OCI-LY3 (cell line): ENCODE data around the gene C1orf21.

ENCODE experiments used
- H2AFZ ChIP-seq: fragments of 200-600, 300-600 bp; shearing (Covaris generic); 2 replicates; pipeline ENCODE4 v1.6.0; 2014; ENCODE audit warnings: antibody characterized with exemption, low read depth, low read length
- H3K27ac ChIP-seq: fragments of 200-600, 300-600 bp; sonication (generic); 2 replicates; pipeline ENCODE4 v1.5.1; 2014; ENCODE audit warnings: mild to moderate bottlenecking, low read length, moderate library complexity, mixed read lengths
- H3K27me3 ChIP-seq: fragments of 200-600, 300-600 bp; sonication (generic); 2 replicates; pipeline ENCODE4 v1.6.1; 2014; ENCODE audit warnings: low read depth, low read length, mixed read lengths
- H3K36me3 ChIP-seq: fragments of 200-600, 300-600 bp; sonication (generic); replicated peaks from 2 replicates; pipeline ENCODE3; 2014; ENCODE audit warnings: low read depth, low read length, mixed read lengths
- H3K4me1 ChIP-seq: fragments of 300-600, 200-600 bp; sonication (generic); 2 replicates; pipeline ENCODE4 v1.6.1; 2014; ENCODE audit warnings: low read length, mixed read lengths
- H3K4me2 ChIP-seq: fragments of 200-600, 300-600 bp; sonication (generic); 2 replicates; pipeline ENCODE4 v1.6.1; 2014; ENCODE audit warnings: low read length, mixed read lengths
- H3K4me3 ChIP-seq: fragments of 300-600, 200-600 bp; sonication (generic); 2 replicates; pipeline ENCODE4 v1.5.1; 2014; ENCODE audit warnings: antibody characterized with exemption, mild to moderate bottlenecking, low read length, moderate library complexity
- H3K79me2 ChIP-seq: fragments of 300-600, 200-600 bp; shearing (Covaris generic); 2 replicates; pipeline ENCODE4 v1.6.1; 2014; ENCODE audit warnings: mild to moderate bottlenecking, low read length, mixed read lengths
- H3K9ac ChIP-seq: fragments of 300-600, 200-600 bp; shearing (Covaris generic); 2 replicates; pipeline ENCODE4 v1.6.0; 2014; ENCODE audit warnings: mild to moderate bottlenecking, low read length, moderate library complexity
- H3K9me3 ChIP-seq: fragments of 200-600, 300-600 bp; shearing (Covaris generic); 2 replicates; pipeline ENCODE4 v1.6.1; 2014; ENCODE audit warnings: low read length, mixed read lengths; ENCODE audit not compliant: insufficient read depth
- H4K20me1 ChIP-seq: fragments of 200-600, 300-600 bp; sonication (generic); 2 replicates; pipeline ENCODE4 v1.6.1; 2016; ENCODE audit warnings: low read length, mixed read lengths; ENCODE audit not compliant: insufficient read depth
- CTCF ChIP-seq: fragments of 200-600, 300-600 bp; sonication (generic); IDR thresholded peaks from 2 replicates; pipeline ENCODE4 v1.5.1; 2014; ENCODE audit warnings: antibody characterized with exemption, low read length, low read depth
- EZH2phosphoT487 ChIP-seq: fragments of 200-600 bp; shearing (Covaris generic); IDR thresholded peaks from 2 replicates; pipeline ENCODE4 v1.6.1; 2018; ENCODE audit warnings: antibody characterized with exemption, mixed run types, low read depth

C1orf21 gene

GRCh38 chr1:184373155-184373554 is 13.7 kb upstream of the C1orf21 start:
- no peak overlapping the region for H2AFZ ChIP-seq
- H3K27me3 ChIP-seq, result peaks cover 2% of the 10 kb centered on the region; the same call in 1 of the 2 replicates
- no peaks in the 10 kb centered on the region for H3K36me3 ChIP-seq
- no peak for TF ChIP-seq CTCF
- no peak for TF ChIP-seq EZH2phosphoT487
- H3K79me2 ChIP-seq, result no peaks in the 10 kb centered on the region
- H4K20me1 ChIP-seq, result no peaks in the 10 kb centered on the region
- no peak overlapping the region for H3K27ac ChIP-seq
- no peak overlapping the region for H3K9ac ChIP-seq
- no peak overlapping the region for H3K4me2 ChIP-seq
- H3K4me3 ChIP-seq, result no peak overlapping the region
- no peaks in the 10 kb centered on the region for H3K9me3 ChIP-seq
- no peaks in the 10 kb centered on the region for H3K4me1 ChIP-seq

- H3K4me1 ChIP-seq, result 0 out of 2 replicates have a peak, but pooled peaks cover 4% of the 10 kb centered on the region
These were observed 10.5 kb upstream of the C1orf21 start for GRCh38 chr1:184376369-184376768.

DNA sequence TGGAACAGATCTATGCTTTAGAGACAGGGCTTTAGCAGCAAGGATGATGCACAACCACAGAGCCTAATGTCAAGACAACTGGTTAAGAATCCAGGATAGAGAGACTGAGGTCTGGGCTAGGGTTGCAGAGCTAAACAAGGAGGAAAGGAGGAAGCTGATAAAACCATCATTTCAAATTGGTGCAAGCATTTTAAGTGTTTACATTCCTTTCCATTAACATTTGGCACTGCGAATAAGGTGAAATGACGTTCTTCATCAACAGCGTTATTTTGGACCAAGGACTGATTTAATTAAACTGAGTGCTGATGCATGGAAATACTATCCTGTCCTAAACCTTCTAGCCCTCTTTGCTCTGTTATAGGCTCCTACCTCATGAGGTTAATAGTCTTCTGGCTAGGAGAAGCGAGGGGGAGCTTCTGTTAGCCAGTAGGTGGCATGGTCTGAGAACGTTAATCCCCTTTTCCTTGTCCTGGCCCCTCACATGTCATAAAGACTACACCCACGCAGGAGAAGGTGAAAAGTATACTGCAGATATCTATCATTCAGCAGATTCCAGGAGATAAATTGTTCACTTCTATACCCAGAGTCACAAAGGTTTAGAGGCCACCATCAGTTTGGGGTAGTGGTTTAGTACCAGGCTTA is 7.6 kb upstream of the C1orf21 start:
- H3K27me3 ChIP-seq, result peaks cover 23% of the 10 kb centered on the region
- H3K79me2 ChIP-seq, result no peaks in the 10 kb centered on the region
- no peak overlapping the region for H3K4me2 ChIP-seq
- H3K9me3 ChIP-seq, result no peaks in the 10 kb centered on the region
- peak; percentile 87 for TF ChIP-seq CTCF
- TF ChIP-seq EZH2phosphoT487, result no peak
- H4K20me1 ChIP-seq, result no peaks in the 10 kb centered on the region
- H3K36me3 ChIP-seq, result no peaks in the 10 kb centered on the region
- no peak overlapping the region for H3K4me3 ChIP-seq
- 0 out of 2 replicates have a peak, but pooled peaks cover 4% of the 10 kb centered on the region for H3K4me1 ChIP-seq
- no peak overlapping the region for H3K9ac ChIP-seq
- no peak overlapping the region for H2AFZ ChIP-seq
- no peak overlapping the region for H3K27ac ChIP-seq

More at GRCh38 chr1:184376369-184376768, 10.5 kb upstream of the C1orf21 start:
- H3K27me3 ChIP-seq, result peaks cover 10% of the 10 kb centered on the region
- no peaks in the 10 kb centered on the region for H3K36me3 ChIP-seq
- H4K20me1 ChIP-seq, result no peaks in the 10 kb centered on the region
- TF ChIP-seq CTCF (no peak), EZH2phosphoT487 (no peak)
- H3K9ac ChIP-seq, result no peak overlapping the region
- no peak overlapping the region for H2AFZ ChIP-seq
- H3K79me2 ChIP-seq, result no peaks in the 10 kb centered on the region
- no peaks in the 10 kb centered on the region for H3K9me3 ChIP-seq
- no peak overlapping the region for H3K4me3 ChIP-seq
- no peak overlapping the region for H3K27ac ChIP-seq
- H3K4me2 ChIP-seq, result no peak overlapping the region

DNA sequence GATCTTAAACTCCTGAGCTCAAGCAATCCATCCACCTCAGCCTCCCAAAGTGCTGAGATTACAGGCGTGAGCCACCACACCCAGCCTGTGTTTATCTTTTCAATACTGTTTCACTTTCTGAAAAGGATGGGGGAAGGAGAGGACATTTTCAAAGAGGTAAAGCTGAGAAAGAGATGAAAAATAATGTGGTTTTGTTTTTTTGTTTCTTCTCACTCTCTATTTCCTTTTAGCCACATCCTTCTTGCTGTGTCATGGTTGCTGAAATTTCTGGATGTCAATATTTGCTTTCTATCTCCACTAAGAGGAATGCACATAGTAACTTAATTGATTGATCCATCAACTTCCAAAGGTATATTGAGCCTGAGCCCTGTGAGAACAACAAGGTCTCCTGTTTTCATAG is 6.4 kb upstream of the C1orf21 start:
- no peak overlapping the region for H2AFZ ChIP-seq
- H3K9ac ChIP-seq, result no peak overlapping the region
- no peak overlapping the region for H3K27ac ChIP-seq
- no peaks in the 10 kb centered on the region for H3K9me3 ChIP-seq
- H3K36me3 ChIP-seq, result no peaks in the 10 kb centered on the region
- no peak overlapping the region for H3K4me3 ChIP-seq
- TF ChIP-seq CTCF (no peak), EZH2phosphoT487 (no peak)
- no peaks in the 10 kb centered on the region for H3K79me2 ChIP-seq
- H3K4me1 ChIP-seq, result peaks cover 13% of the 10 kb centered on the region
- H4K20me1 ChIP-seq, result no peaks in the 10 kb centered on the region
- no peak overlapping the region for H3K4me2 ChIP-seq
- peaks cover 31% of the 10 kb centered on the region for H3K27me3 ChIP-seq
